Psoas muscle (tissue), 8 donors: ENCODE results near the gene NMT1. TPM values are rescaled to one million over a fixed set of nuclear protein-coding genes. Genes with fewer than 3 reads are reported as not detected.

Experiments used
- ATAC-seq, 4 donors: fragments of 200-7000 bp; cut with Tn5 transposase; one replicate each; pipeline ENCODE4 v1.9.1; 2020; ENCODE audit warnings: moderate library complexity in 3 of 4, mild to moderate bottlenecking in 2 of 4
- DNase-seq, 2 donors: peaks; one replicate each; pipeline ENCODE4 v3.0.0-alpha.2; 2020
- H3K27ac ChIP-seq: fragments of 200-600 bp; one replicate; pipeline ENCODE4 v1.8.0; 2022
- H3K27me3 ChIP-seq, 3 donors: fragments of 200-600 bp in 1 of 3; one replicate each; pipeline versions ENCODE4 v1.6.1 to v1.8.0; 2013 to 2022; ENCODE audit warnings: low read length in 2 of 3, mild to moderate bottlenecking in 2 of 3, moderate library complexity in 1 of 3; ENCODE audit not compliant: insufficient read depth in 3 of 3
- H3K36me3 ChIP-seq, 2 donors: fragments of 200-600 bp in 1 of 2; one replicate each; pipeline versions ENCODE4 v1.6.1 to v1.8.0; 2013 to 2022; ENCODE audit warnings: low read depth in 1 of 2, mild to moderate bottlenecking in 1 of 2, moderate library complexity in 1 of 2; ENCODE audit not compliant: insufficient read depth in 1 of 2
- H3K4me1 ChIP-seq: fragments of 200-600 bp; one replicate; pipeline ENCODE4 v1.8.0; 2022
- H3K4me3 ChIP-seq: fragments of 200-600 bp; one replicate; pipeline ENCODE4 v1.8.0; 2022; ENCODE audit warnings: mild to moderate bottlenecking
- H3K9me3 ChIP-seq: fragments of 200-600 bp; one replicate; pipeline ENCODE4 v1.8.0; 2022
- WGBS, 3 donors: extraction: QIAGEN DNeasy Blood & Tissue Kit; methylation state at CpG; one replicate each; pipeline versions ENCODE4 v1.1.6 to v1.1.7; 2013; 5-methylcytosine and 5-hydroxymethylcytosine counted together
- intact Hi-C, 2 donors: fragments of 100-400 bp; cut with DNase I; formaldehyde crosslinking; loops; one replicate each; pipeline versions ENCODE4 v1.11.0 to v1.14.2; 2022
- polyA plus RNA-seq, 3 donors: library from polyadenylated mRNA; stranded (reverse); fragments of 200-250 nt; gene quantifications; one replicate each; pipeline ENCODE4 v1.2.3, GENCODE V29; 2013
- total RNA-seq, 4 donors: library from RNA; stranded (reverse); fragmentation: NEBNext Ultra II Directional in 2 of 4; extraction: Animal tissue kit (Norgen Biotek cat#: 25700) in 2 of 4; gene quantifications; one replicate each; pipeline versions ENCODE4 v1.2.1 to v1.2.4, GENCODE V29; 2021 to 2023
- TF ChIP-seq, protein P1 (sequence below): fragments of 200-600 bp; IDR thresholded peaks from one replicate; pipeline ENCODE4 v1.8.0; 2022; ENCODE audit warnings: antibody characterized with exemption
- donor health status: healthy with polysubstance abuse.
- donor health status: DM: no; HTN: no; CAD: no; lungs with moderate emphysema.
- donor health status: Bipolar disorder and iron deficiency.
- donor health status: healthy.
- donor health status: DM: yes; HTN: yes; CAD: no.
- donor health status: DM: no; HTN: no; CAD: no.
- donor health status: DM: no; HTN: no; CAD: no.
- donor health status: DM: yes; HTN: yes; CAD: no.

Gene NMT1
- total and polyA plus RNA-seq, 7 donors: 58.0 to 164 (median 79.7) TPM

DNA sequence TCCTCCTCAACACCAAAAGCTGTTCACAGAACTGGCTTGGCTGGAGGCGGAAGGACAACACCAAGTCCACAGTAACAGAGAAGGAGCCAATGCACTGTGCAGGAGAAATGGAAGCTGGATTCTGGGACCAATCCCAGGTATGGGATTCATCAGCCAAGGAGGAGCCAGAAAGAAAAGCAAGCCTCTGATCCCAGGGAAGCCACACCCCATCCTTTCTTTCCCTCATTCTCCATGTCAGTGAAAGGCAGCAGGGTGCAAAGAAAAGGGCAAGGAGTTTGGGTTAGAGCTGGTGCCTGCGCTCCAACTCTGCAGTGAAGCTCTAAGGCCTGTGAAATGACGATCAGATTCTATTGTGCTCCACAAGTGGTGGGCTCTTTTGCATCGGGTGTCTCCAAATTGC, 20.7 kb upstream of the NMT1 start:
- 52 to 73% (median 66%) methylated on average over 4 of the region's 4 CpGs for WGBS, 3 donors
- intact Hi-C loops: loop anchor here in 1 of 2 donors (10.0 kb wide), 1 partner anchor 164 kb away; no protein-coding TSS in a partner anchor
- H3K27ac ChIP-seq: peak overlapping the region; percentile 27

DNA sequence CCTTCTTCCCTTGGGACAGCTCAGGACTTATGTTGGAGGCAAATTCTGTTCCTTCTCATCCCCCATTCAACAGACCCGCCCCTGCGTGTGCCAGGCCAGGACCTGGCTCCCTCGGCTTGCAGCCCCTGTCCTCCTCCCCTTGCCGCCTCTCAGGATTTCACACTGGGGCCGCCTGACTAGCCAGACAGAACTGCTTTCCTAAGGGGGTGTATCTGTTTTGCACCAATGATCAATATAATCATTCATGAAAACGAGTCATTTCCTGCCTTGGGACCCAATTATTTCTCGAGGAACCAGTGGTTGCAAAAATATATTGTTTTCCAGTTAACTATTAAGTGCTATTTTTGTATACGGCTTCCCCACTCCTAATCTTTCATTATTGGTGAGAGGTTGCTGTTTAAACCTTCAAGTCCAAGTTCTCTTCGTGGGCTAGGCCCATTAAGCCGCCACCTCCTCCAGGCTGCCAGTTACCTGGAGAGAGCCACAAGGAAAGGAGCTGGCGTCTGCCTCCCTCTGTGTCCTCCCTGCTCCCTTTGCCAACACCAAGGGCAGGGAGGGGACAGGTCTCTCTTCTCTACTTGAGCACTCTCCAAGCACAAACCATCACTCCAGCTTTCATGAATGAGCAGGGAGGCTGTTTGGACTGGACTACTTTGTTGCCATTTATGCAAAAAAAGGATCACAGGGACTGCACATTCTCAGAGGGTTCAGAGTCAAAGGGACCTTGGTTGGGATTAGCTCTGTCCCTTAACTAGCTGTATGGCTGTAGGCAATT, 18.6 kb upstream of the NMT1 start:
- WGBS, 3 donors: 80 to 85% (median 81%) methylated on average over 11 of the region's 11 CpGs
- Histone ChIP-seq H3K36me3 (no peaks in the 10 kb centered on the region), H3K27ac (no peak overlapping the region), H3K4me3 (no peak overlapping the region), H3K9me3 (no peaks in the 10 kb centered on the region), H3K4me1 (peaks cover 43% of the 10 kb centered on the region), H3K27me3 (no peaks in the 10 kb centered on the region)
- DNase-seq (no peak), ATAC-seq (no peak)
- TF ChIP-seq, protein P1, sequence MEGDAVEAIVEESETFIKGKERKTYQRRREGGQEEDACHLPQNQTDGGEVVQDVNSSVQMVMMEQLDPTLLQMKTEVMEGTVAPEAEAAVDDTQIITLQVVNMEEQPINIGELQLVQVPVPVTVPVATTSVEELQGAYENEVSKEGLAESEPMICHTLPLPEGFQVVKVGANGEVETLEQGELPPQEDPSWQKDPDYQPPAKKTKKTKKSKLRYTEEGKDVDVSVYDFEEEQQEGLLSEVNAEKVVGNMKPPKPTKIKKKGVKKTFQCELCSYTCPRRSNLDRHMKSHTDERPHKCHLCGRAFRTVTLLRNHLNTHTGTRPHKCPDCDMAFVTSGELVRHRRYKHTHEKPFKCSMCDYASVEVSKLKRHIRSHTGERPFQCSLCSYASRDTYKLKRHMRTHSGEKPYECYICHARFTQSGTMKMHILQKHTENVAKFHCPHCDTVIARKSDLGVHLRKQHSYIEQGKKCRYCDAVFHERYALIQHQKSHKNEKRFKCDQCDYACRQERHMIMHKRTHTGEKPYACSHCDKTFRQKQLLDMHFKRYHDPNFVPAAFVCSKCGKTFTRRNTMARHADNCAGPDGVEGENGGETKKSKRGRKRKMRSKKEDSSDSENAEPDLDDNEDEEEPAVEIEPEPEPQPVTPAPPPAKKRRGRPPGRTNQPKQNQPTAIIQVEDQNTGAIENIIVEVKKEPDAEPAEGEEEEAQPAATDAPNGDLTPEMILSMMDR: no peak
- intact Hi-C loops: loop anchor here in 1 of 2 donors (10.0 kb wide), 1 partner anchor 162 kb away; no protein-coding TSS in a partner anchor

More for the DNA sequence above, 20.7 kb upstream of the NMT1 start:
- Histone ChIP-seq H3K4me3 (no peak overlapping the region), H3K4me1 (peaks cover 32% of the 10 kb centered on the region), H3K36me3 (no peaks in the 10 kb centered on the region), H3K9me3 (no peaks in the 10 kb centered on the region), H3K27me3 (no peaks in the 10 kb centered on the region)
- DNase-seq (peak in 1 of 2 donors; percentile 0), ATAC-seq (peak in 1 of 4 donors; percentile 28)
- TF ChIP-seq, protein P1: no peak

DNA sequence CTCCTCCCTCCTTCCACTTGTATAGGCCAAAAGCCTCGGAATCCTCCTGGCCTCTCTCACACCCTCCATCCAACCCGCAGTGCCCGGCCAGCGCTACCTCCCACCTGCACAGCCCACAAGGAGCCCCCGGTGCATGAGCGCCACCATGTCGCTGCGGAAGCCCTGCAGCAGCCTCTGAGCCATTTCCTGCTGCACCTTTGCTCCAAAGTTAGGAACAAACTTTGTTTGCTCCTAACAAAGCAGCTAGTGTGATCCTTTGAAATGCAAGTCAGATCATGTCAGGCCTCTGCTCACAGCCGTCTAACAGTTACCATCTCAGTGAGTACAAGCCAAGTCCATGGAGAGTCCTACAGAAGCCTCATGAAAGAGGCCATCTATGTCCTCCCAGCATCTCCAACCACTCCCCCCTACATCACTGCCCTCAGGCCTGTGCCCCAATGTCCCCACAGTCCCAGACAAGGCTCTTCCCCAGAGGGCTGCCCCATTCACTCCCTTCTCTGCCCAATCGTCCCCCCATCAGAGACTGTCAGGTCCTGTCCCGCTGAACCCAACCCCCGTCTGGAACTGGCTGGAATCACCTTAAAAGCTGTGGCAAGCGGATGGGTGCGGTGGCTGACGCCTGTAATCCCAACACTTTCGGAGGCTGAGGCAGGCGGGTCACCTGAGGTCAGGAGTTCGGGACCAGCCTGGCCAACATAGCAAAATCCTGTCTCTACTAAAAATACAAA, 17.1 kb upstream of the NMT1 start:
- DNase-seq: no peak
- 82 to 85% (median 84%) methylated on average over 18 of the region's 18 CpGs for WGBS, 3 donors
- no peak for ATAC-seq
- H3K4me3 ChIP-seq: no peak overlapping the region
- peaks cover 39% of the 10 kb centered on the region for H3K4me1 ChIP-seq
- TF ChIP-seq, protein P1: no peak
- H3K36me3 ChIP-seq: no peaks in the 10 kb centered on the region
- H3K27ac ChIP-seq: no peak overlapping the region
- intact Hi-C loops: loop anchor here in 1 of 2 donors (10.0 kb wide), 1 partner anchor 161 kb away; no protein-coding TSS in a partner anchor
- H3K9me3 ChIP-seq: no peaks in the 10 kb centered on the region
- H3K27me3 ChIP-seq: no peaks in the 10 kb centered on the region

DNA sequence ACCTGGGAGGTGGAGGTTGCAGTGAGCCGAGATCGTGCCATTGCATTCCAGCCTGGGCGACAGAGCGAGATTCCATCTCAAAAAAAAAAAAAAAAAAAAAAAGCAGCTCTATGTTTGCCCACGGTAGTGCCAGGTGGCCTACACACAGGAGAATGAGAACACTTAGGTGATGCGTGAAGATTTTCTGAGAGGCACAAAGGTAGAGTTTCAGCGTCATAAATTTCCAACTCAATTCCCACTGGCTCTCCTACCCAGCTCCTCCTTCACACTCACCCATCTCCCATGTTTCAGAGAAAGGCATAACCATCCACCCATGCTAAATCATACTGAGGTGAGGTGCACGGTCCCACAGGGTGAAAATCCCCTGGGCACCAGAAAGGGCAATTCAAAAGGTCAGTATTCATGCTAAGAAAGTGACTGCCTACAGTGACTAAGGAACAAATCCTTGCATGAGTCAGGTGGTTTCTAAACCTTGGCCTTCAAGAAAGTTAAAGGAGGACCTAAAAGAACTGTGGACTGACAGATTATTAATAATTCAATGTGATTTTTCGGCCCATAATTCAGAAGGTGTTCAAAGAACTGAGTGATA, 14.5 kb upstream of the NMT1 start:
- intact Hi-C loops: loop anchor here in 1 of 2 donors (10.0 kb wide), 1 partner anchor 158 kb away; no protein-coding TSS in a partner anchor

More for the DNA sequence above, 14.5 kb upstream of the NMT1 start:
- Histone ChIP-seq H3K4me3 (no peak overlapping the region), H3K4me1 (peaks cover 38% of the 10 kb centered on the region), H3K36me3 (no peaks in the 10 kb centered on the region), H3K27ac (no peak overlapping the region), H3K9me3 (no peaks in the 10 kb centered on the region), H3K27me3 (no peaks in the 10 kb centered on the region)
- WGBS, 3 donors: 73 to 91% (median 85%) methylated on average over 8 to 9 of the region's 9 CpGs
- ATAC-seq (no peak), DNase-seq (no peak)
- TF ChIP-seq, protein P1: no peak
